ENCODE data around the gene LAPTM5. TPM values are rescaled to one million over a fixed set of nuclear protein-coding genes. Genes with fewer than 3 reads are reported as not detected.

LAPTM5 gene
- total RNA-seq, 1 experiment from 2014 or later = 1.9 TPM

GRCh38 chr1:30684259-30684658 is 73.3 kb downstream of the LAPTM5 start:
- in situ Hi-C loops (cut with HindIII; ENCODE audit: low pct_unique_long_range_greater_than_20kb, low sequenced_read_pairs) = no loop called here
- no peaks in the 10 kb centered on the region for H3K9me3 ChIP-seq (ENCODE audit: control insufficient read depth, insufficient read depth, low read depth, low read length)
- H3K4me3 ChIP-seq (ENCODE audit: low read depth in 2 of 2, low read length in 2 of 2) = no peak overlapping the region
- ChIA-PET CTCF (no interaction called here), POLR2A (no interaction called here)
- no peaks in the 10 kb centered on the region for H3K36me3 ChIP-seq (ENCODE audit: control insufficient read depth, insufficient read depth, low read length)
- DNase-seq (ENCODE audit: low read depth, low spot score) (no peak), ATAC-seq (no peak)
- peaks cover 13% of the 10 kb centered on the region; the same call in 1 of the 2 replicates for H3K27me3 ChIP-seq (ENCODE audit: control insufficient read depth, insufficient read depth, low read length)
- H3K4me1 ChIP-seq (ENCODE audit: control insufficient read depth, insufficient read depth, low read length) = no peaks in the 10 kb centered on the region; the same call in 1 of the 2 replicates
- no peak for TF ChIP-seq TCF7L2 (IDR thresholded peaks at IDR 0.05; ENCODE audit: low read depth, low read length)
- TF ChIP-seq SIN3A (IDR thresholded peaks at IDR 0.05; ENCODE audit: borderline replicate concordance, insufficient read depth, low read depth, low read length) = no peak
- no peak for TF ChIP-seq POLR2AphosphoS5 (IDR thresholded peaks at IDR 0.05; ENCODE audit: low read depth, low read length)
- TF ChIP-seq REST (IDR thresholded peaks at IDR 0.05; ENCODE audit: insufficient read depth in 1 of 2, low read depth in 2 of 2, low read length in 1 of 2) = no peak
- TF ChIP-seq CTCF (IDR thresholded peaks at IDR 0.05) = no peak
- intact Hi-C loops (cut with micrococcal nuclease; ENCODE audit: unreplicated experiment) = no loop called here
- BruUV-seq (replicated peaks) = no TSS peak
- no peak overlapping the region for H3K27ac ChIP-seq (ENCODE audit: low read length)

- Histone ChIP-seq H3K4me1 (ENCODE audit: control insufficient read depth, insufficient read depth, low read length) (no peaks in the 10 kb centered on the region; the same call in 1 of the 2 replicates), H3K9me3 (ENCODE audit: control insufficient read depth, insufficient read depth, low read depth, low read length) (no peaks in the 10 kb centered on the region), H3K27ac (ENCODE audit: low read length) (no peak overlapping the region), H3K36me3 (ENCODE audit: control insufficient read depth, insufficient read depth, low read length) (no peaks in the 10 kb centered on the region), H3K27me3 (ENCODE audit: control insufficient read depth, insufficient read depth, low read length) (peaks cover 13% of the 10 kb centered on the region; the same call in 1 of the 2 replicates), H3K4me3 (ENCODE audit: low read depth in 2 of 2, low read length in 2 of 2) (no peak overlapping the region)
- no TSS peak for BruUV-seq (replicated peaks)
- POLR2A ChIA-PET = no interaction called here
- TF ChIP-seq SIN3A (IDR thresholded peaks at IDR 0.05; ENCODE audit: borderline replicate concordance, insufficient read depth, low read depth, low read length) = no peak
- TF ChIP-seq REST (IDR thresholded peaks at IDR 0.05; ENCODE audit: insufficient read depth in 1 of 2, low read depth in 2 of 2, low read length in 1 of 2) = no peak
- no peak for TF ChIP-seq POLR2AphosphoS5 (IDR thresholded peaks at IDR 0.05; ENCODE audit: low read depth, low read length)
- TF ChIP-seq TCF7L2 (IDR thresholded peaks at IDR 0.05; ENCODE audit: low read depth, low read length) = no peak
- ATAC-seq (no peak), DNase-seq (ENCODE audit: low read depth, low spot score) (no peak)
- intact Hi-C loops (cut with micrococcal nuclease; ENCODE audit: unreplicated experiment) = no loop called here
- CTCF ChIA-PET = no interaction called here
- in situ Hi-C loops (cut with HindIII; ENCODE audit: low pct_unique_long_range_greater_than_20kb, low sequenced_read_pairs) = no loop called here
Observed at GRCh38 chr1:30683699-30684098, 73.9 kb downstream of the LAPTM5 start.

Small RNA genes lying within 50 kb of the gene (microRNA-seq; reads per million reads assigned to microRNA genes)
- not detected for gene MIR4420 (ENCODE audit: unreplicated experiment)

Other genes starting within 250 kb of the LAPTM5 start
- gene MATN1, start 34.2 kb downstream of the LAPTM5 start, total RNA-seq (2021; ENCODE audit: unreplicated experiment) = 0.59 TPM
- 36.1 TPM for gene SDC3, start 151.0 kb upstream of the LAPTM5 start, total RNA-seq (2021; ENCODE audit: unreplicated experiment)